CD14-positive monocyte (primary cell): ENCODE measurements around the gene SS18. TPM values are rescaled to one million over a fixed set of nuclear protein-coding genes. Genes with fewer than 3 reads are reported as not detected.
A peak's percentile ranks its signal among the peaks of the same experiment; 100 is the strongest.

ENCODE experiments used
- DNase-seq, 3 donors: peaks; one replicate each; pipeline ENCODE4 v3.0.0-alpha.2; 2011 to 2022
- H2AFZ ChIP-seq: 2 replicates; pipeline ENCODE4 v1.6.0; 2012; ENCODE audit warnings: mild to moderate bottlenecking, low read depth, low read length, inconsistent platforms; ENCODE audit not compliant: insufficient read depth, poor library complexity, severe bottlenecking
- H3K27ac ChIP-seq, 2 donors: 1 replicate in 1 of 2; 2 replicates in 1 of 2; pipeline ENCODE4 v1.5.1; 2012 to 2013; ENCODE audit warnings: low read length in 2 of 2, control low read depth in 1 of 2, inconsistent platforms in 1 of 2, low read depth in 1 of 2, mild to moderate bottlenecking in 1 of 2
- H3K27me3 ChIP-seq, 2 donors: one replicate each; pipeline versions ENCODE4 v1.6.0 to v1.6.1; 2011 to 2013; ENCODE audit warnings: low read length in 2 of 2; ENCODE audit not compliant: control insufficient read depth in 2 of 2, insufficient read depth in 2 of 2
- H3K36me3 ChIP-seq, 2 donors: replicated peaks in 1 of 2; 1 replicate in 1 of 2; 2 replicates in 1 of 2; pipeline versions ENCODE4 v1.5.1 to v1.6.1; 2012 to 2013; ENCODE audit warnings: low read length in 2 of 2, control low read depth in 1 of 2, inconsistent platforms in 1 of 2, mild to moderate bottlenecking in 1 of 2; ENCODE audit not compliant: insufficient read depth in 2 of 2, control insufficient read depth in 1 of 2
- H3K4me1 ChIP-seq, 2 donors: 1 replicate in 1 of 2; 2 replicates in 1 of 2; pipeline versions ENCODE4 v1.5.1 to v1.6.1; 2012 to 2013; ENCODE audit warnings: low read length in 2 of 2, control low read depth in 1 of 2, inconsistent platforms in 1 of 2, mild to moderate bottlenecking in 1 of 2, moderate library complexity in 1 of 2; ENCODE audit not compliant: insufficient read depth in 2 of 2, control insufficient read depth in 1 of 2
- H3K4me2 ChIP-seq: replicated peaks from 2 replicates; pipeline ENCODE3; 2012; ENCODE audit warnings: low read length, moderate library complexity, mild to moderate bottlenecking; ENCODE audit not compliant: poor library complexity, severe bottlenecking; ENCODE audit errors: extremely low read depth
- H3K4me3 ChIP-seq, 3 experiments: fragments of 200-600 bp in 1 of 3; sonication (generic) in 1 of 3; replicated peaks in 1 of 3; 1 replicate in 2 of 3; 2 replicates in 1 of 3; pipeline ENCODE4 v1.5.1; 2011 to 2013; ENCODE audit warnings: low read length in 3 of 3, mild to moderate bottlenecking in 3 of 3, control low read depth in 2 of 3, low read depth in 2 of 3, inconsistent platforms in 1 of 3, moderate library complexity in 1 of 3
- H3K79me2 ChIP-seq: 2 replicates; pipeline ENCODE4 v1.6.0; 2012; ENCODE audit warnings: mild to moderate bottlenecking, control low read depth, inconsistent platforms, low read length, moderate library complexity; ENCODE audit not compliant: insufficient read depth
- H3K9ac ChIP-seq: 2 replicates; pipeline ENCODE4 v1.6.0; 2017; ENCODE audit warnings: low read length, mild to moderate bottlenecking; ENCODE audit not compliant: insufficient read depth, poor library complexity, severe bottlenecking
- H3K9me3 ChIP-seq, 2 donors: replicated peaks in 1 of 2; 1 replicate in 1 of 2; 2 replicates in 1 of 2; pipeline versions ENCODE4 v1.5.1 to v1.6.1; 2012 to 2013; ENCODE audit warnings: low read length in 2 of 2, control low read depth in 1 of 2; ENCODE audit not compliant: control insufficient read depth in 1 of 2, insufficient read depth in 1 of 2
- H4K20me1 ChIP-seq: 2 replicates; pipeline ENCODE4 v1.6.0; 2012; ENCODE audit warnings: mild to moderate bottlenecking, low read length, control low read depth, moderate library complexity; ENCODE audit not compliant: insufficient read depth
- H3K27ac Mint-ChIP-seq, 7 donors: one replicate each; pipeline ENCODE4 v1.8.0; 2020; ENCODE audit warnings: mild to moderate bottlenecking in 7 of 7, mixed read lengths in 7 of 7, moderate library complexity in 6 of 7, inconsistent platforms in 2 of 7
- H3K27me3 Mint-ChIP-seq, 3 donors: one replicate each; pipeline ENCODE4 v1.8.0; 2021 to 2022; ENCODE audit warnings: low read depth in 3 of 3, mild to moderate bottlenecking in 3 of 3, mixed read lengths in 3 of 3, moderate library complexity in 3 of 3, inconsistent platforms in 1 of 3
- H3K36me3 Mint-ChIP-seq, 2 donors: one replicate each; pipeline ENCODE4 v1.8.0; 2020; ENCODE audit warnings: mixed read lengths in 2 of 2, inconsistent platforms in 1 of 2, mild to moderate bottlenecking in 1 of 2
- H3K4me1 Mint-ChIP-seq: one replicate; pipeline ENCODE4 v1.8.0; 2020; ENCODE audit warnings: mild to moderate bottlenecking, mixed read lengths
- H3K4me3 Mint-ChIP-seq, 2 donors: one replicate each; pipeline ENCODE4 v1.8.0; 2020; ENCODE audit warnings: mild to moderate bottlenecking in 2 of 2, mixed read lengths in 2 of 2, moderate library complexity in 1 of 2
- H3K9me3 Mint-ChIP-seq, 7 donors: one replicate each; pipeline ENCODE4 v1.8.0; 2020 to 2022; ENCODE audit warnings: mixed read lengths in 7 of 7, mild to moderate bottlenecking in 6 of 7, moderate library complexity in 6 of 7, inconsistent platforms in 2 of 7
- intact Hi-C, 2 donors: fragments of 100-400 bp; cut with micrococcal nuclease; formaldehyde crosslinking; loops; one replicate each; pipeline versions ENCODE4 v1.15.0 to v1.15.1; 2023
- polyA plus RNA-seq, 3 donors: library from polyadenylated mRNA; depleted of rRNA in 1 of 3; unstranded in 2 of 3; stranded (reverse) in 1 of 3; fragments of 300-500 nt in 2 of 3; fragments of >200 nt in 1 of 3; fragmentation: Illumina TruSeq in 2 of 3; gene quantifications; 1 replicate in 2 of 3; 2 replicates in 1 of 3; pipeline ENCODE4 v1.2.3, GENCODE V29; 2012 to 2021
- TF ChIP-seq, protein P1 (sequence below): fragments of 200-600 bp; IDR thresholded peaks from one replicate; pipeline ENCODE4 v1.8.0; 2022; ENCODE audit warnings: antibody characterized with exemption, mild to moderate bottlenecking

Gene SS18
- polyA plus RNA-seq, 3 donors: 23.0 to 50.5 (median 36.3) TPM

DNA sequence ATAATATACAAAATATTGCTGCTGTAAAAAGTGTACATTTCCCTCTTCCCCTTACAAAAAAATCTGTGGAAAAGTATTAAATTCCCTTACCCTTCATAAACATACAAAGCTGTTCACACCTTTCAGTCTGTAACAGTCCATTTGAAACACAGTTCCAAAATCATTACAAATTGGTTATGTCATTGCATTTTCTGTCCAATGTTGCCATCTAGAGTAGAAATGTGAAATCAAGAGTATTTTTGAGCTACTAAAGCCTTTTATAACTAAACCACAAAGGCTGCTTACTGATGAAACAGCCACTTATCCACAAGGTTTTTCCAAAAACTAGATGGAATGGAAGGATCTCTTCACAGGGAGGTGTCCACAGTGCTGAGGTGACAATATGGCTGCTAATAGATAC, 72.5 kb downstream of the SS18 start:
- intact Hi-C loops: no loop called here
- Histone ChIP-seq H3K36me3 (peaks cover 68 to 96% of the 10 kb centered on the region in 2 donors), H3K4me2 (no peak overlapping the region), H3K27me3 (no peaks in the 10 kb centered on the region), H3K27ac (no peak overlapping the region), H3K79me2 (no peaks in the 10 kb centered on the region), H2AFZ (no peak overlapping the region), H3K4me1 (no peaks in the 10 kb centered on the region), H3K9ac (no peak overlapping the region), H4K20me1 (no peaks in the 10 kb centered on the region), H3K4me3 (no peak overlapping the region), H3K9me3 (no peaks in the 10 kb centered on the region)
- no peak for DNase-seq
- H3K27me3 Mint-ChIP-seq: no peaks in the 10 kb centered on the region
- H3K9me3 Mint-ChIP-seq: no peaks in the 10 kb centered on the region
- H3K4me1 Mint-ChIP-seq: no peaks in the 10 kb centered on the region
- peaks cover 67 to 78% of the 10 kb centered on the region in 2 donors for H3K36me3 Mint-ChIP-seq
- H3K27ac Mint-ChIP-seq: no peak overlapping the region
- no peak overlapping the region for H3K4me3 Mint-ChIP-seq
- TF ChIP-seq, protein P1, sequence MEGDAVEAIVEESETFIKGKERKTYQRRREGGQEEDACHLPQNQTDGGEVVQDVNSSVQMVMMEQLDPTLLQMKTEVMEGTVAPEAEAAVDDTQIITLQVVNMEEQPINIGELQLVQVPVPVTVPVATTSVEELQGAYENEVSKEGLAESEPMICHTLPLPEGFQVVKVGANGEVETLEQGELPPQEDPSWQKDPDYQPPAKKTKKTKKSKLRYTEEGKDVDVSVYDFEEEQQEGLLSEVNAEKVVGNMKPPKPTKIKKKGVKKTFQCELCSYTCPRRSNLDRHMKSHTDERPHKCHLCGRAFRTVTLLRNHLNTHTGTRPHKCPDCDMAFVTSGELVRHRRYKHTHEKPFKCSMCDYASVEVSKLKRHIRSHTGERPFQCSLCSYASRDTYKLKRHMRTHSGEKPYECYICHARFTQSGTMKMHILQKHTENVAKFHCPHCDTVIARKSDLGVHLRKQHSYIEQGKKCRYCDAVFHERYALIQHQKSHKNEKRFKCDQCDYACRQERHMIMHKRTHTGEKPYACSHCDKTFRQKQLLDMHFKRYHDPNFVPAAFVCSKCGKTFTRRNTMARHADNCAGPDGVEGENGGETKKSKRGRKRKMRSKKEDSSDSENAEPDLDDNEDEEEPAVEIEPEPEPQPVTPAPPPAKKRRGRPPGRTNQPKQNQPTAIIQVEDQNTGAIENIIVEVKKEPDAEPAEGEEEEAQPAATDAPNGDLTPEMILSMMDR: no peak

GRCh38 chr18:26014462-26014861, 76.0 kb downstream of the SS18 start:
- H3K27me3 Mint-ChIP-seq: no peaks in the 10 kb centered on the region
- H3K4me1 Mint-ChIP-seq: no peaks in the 10 kb centered on the region
- intact Hi-C loops: no loop called here
- Histone ChIP-seq H3K27me3 (no peaks in the 10 kb centered on the region), H3K36me3 (peaks cover 37 to 76% of the 10 kb centered on the region in 2 donors), H3K9me3 (no peaks in the 10 kb centered on the region), H3K27ac (no peak overlapping the region), H4K20me1 (no peaks in the 10 kb centered on the region), H3K9ac (no peak overlapping the region), H3K4me1 (no peaks in the 10 kb centered on the region), H2AFZ (no peak overlapping the region), H3K4me3 (no peak overlapping the region), H3K79me2 (no peaks in the 10 kb centered on the region), H3K4me2 (no peak overlapping the region)
- peaks cover 57 to 59% of the 10 kb centered on the region in 2 donors for H3K36me3 Mint-ChIP-seq
- peak overlapping the region in 1 of 7 donors; percentile 23 for H3K27ac Mint-ChIP-seq
- H3K9me3 Mint-ChIP-seq: no peaks in the 10 kb centered on the region
- no peak for DNase-seq
- TF ChIP-seq, protein P1: no peak
- H3K4me3 Mint-ChIP-seq: no peak overlapping the region
